MM.1S (cell line): ENCODE measurements around the gene DCXR.

Experiments used
- EZH2 ChIP-seq: fragments of 300-600 bp; sonication (generic); optimal IDR thresholded peaks from 2 replicates; pipeline ENCODE3; 2017; ENCODE audit warnings: low read depth, mild to moderate bottlenecking, antibody characterized with exemption, low read length, mixed read lengths
- EZH2phosphoT487 ChIP-seq: fragments of 300-600 bp; sonication (generic); IDR thresholded peaks from 2 replicates; pipeline ENCODE4 v1.6.1; 2018; ENCODE audit warnings: antibody characterized with exemption, low read length
- TF ChIP-seq, protein P1 (sequence below): fragments of 300-600 bp; sonication (generic); IDR thresholded peaks from 2 replicates; pipeline ENCODE4 v1.5.1; 2016; ENCODE audit warnings: antibody characterized with exemption, low read length, mixed read lengths

DNA sequence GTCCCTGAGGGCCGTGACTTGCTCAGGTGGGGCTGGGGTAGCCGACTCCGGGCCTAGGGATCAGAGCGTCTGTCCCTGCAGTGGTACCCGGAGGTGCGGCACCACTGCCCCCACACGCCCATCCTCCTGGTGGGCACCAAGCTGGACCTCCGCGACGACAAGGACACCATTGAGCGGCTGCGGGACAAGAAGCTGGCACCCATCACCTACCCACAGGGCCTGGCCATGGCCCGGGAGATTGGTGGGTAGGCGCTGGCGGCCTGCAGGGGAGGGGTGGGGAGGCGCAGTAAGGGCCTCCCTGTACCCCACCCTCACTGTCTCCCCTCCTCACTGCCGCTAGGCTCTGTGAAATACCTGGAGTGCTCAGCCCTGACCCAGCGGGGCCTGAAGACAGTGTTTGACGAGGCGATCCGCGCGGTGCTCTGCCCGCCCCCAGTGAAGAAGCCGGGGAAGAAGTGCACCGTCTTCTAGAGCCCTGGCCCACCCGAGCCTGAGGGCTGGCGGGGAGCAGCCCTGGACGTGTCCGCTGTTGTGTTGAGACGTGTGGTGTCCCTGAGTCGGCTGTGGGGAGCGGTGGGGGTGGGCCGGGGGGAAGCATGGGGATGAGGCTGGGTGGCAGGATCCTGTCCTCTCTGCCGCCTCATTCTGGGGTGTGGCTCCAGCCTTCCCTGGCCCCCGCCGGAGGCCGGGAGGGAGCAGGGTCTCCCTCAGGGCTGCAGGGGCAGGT, 4.0 kb downstream of the DCXR start:
- TF ChIP-seq, protein P1, sequence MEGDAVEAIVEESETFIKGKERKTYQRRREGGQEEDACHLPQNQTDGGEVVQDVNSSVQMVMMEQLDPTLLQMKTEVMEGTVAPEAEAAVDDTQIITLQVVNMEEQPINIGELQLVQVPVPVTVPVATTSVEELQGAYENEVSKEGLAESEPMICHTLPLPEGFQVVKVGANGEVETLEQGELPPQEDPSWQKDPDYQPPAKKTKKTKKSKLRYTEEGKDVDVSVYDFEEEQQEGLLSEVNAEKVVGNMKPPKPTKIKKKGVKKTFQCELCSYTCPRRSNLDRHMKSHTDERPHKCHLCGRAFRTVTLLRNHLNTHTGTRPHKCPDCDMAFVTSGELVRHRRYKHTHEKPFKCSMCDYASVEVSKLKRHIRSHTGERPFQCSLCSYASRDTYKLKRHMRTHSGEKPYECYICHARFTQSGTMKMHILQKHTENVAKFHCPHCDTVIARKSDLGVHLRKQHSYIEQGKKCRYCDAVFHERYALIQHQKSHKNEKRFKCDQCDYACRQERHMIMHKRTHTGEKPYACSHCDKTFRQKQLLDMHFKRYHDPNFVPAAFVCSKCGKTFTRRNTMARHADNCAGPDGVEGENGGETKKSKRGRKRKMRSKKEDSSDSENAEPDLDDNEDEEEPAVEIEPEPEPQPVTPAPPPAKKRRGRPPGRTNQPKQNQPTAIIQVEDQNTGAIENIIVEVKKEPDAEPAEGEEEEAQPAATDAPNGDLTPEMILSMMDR: no peak
- TF ChIP-seq EZH2 (no peak), EZH2phosphoT487 (no peak)
